SK-N-SH (cell line): ENCODE measurements around the gene ELP1. TPM values are rescaled to one million over a fixed set of nuclear protein-coding genes. Genes with fewer than 3 reads are reported as not detected.

Experiments
- CTCF ChIA-PET: fragments of 300-600, 350-600 bp; formaldehyde crosslinking; extraction: SDS; loops from one replicate; lab custom pipeline; 2021; lab: Yijun Ruan, JAX
- POLR2A ChIA-PET: fragments of 350-600 bp; sonication (Branson Sonifier 250); formaldehyde crosslinking; extraction: SDS; loops from one replicate; lab custom pipeline; 2020; ENCODE audit warnings: antibody characterized with exemption, inconsistent platforms; lab: Yijun Ruan, JAX
- DNase-seq: peaks from one replicate; pipeline ENCODE4 v3.0.0; 2012
- H2AFZ ChIP-seq: fragments of 200-600 bp; sonication (generic); 2 replicates; pipeline ENCODE4 v1.8.1; 2016; ENCODE audit warnings: antibody characterized with exemption, mild to moderate bottlenecking, low read depth
- H3F3A ChIP-seq: fragments of 200-600 bp; sonication (generic); replicated peaks from 2 replicates; pipeline ENCODE3; 2016; ENCODE audit warnings: antibody characterized with exemption, mild to moderate bottlenecking; ENCODE audit not compliant: insufficient read depth
- H3K27ac ChIP-seq, 2 experiments: fragments of 200-500 bp in 1 of 2; fragments of 200-600 bp in 1 of 2; sonication (Bioruptor generic) in 1 of 2; sonication (generic), shearing (Covaris generic) in 1 of 2; 2 replicates each; pipeline versions ENCODE4 v1.5.1 to v1.6.1; 2014 to 2016; ENCODE audit warnings: low read depth in 2 of 2, inconsistent platforms in 1 of 2, low read length in 1 of 2, mild to moderate bottlenecking in 1 of 2, mixed read lengths in 1 of 2
- H3K27me3 ChIP-seq: fragments of 200-600 bp; sonication (generic), shearing (Covaris generic); 2 replicates; pipeline ENCODE4 v1.6.1; 2016; ENCODE audit warnings: mixed run types; ENCODE audit not compliant: insufficient read depth
- H3K36me3 ChIP-seq, 2 experiments: fragments of 200-500 bp in 1 of 2; fragments of 200-600 bp in 1 of 2; sonication (Bioruptor generic) in 1 of 2; sonication (generic) in 1 of 2; replicated peaks in 1 of 2; 2 replicates each; pipeline versions ENCODE3 to v1.5.1; 2014 to 2016; ENCODE audit warnings: low read length in 1 of 2, mild to moderate bottlenecking in 1 of 2; ENCODE audit not compliant: insufficient read depth in 2 of 2, control insufficient read depth in 1 of 2
- H3K4me1 ChIP-seq, 2 experiments: fragments of 200-500 bp in 1 of 2; fragments of 200-600 bp in 1 of 2; sonication (Bioruptor generic) in 1 of 2; sonication (generic), shearing (Covaris generic) in 1 of 2; 2 replicates each; pipeline versions ENCODE4 v1.5.1 to v1.6.1; 2014 to 2016; ENCODE audit warnings: low read depth in 1 of 2, low read length in 1 of 2, mixed run types in 1 of 2; ENCODE audit not compliant: insufficient read depth in 2 of 2, control insufficient read depth in 1 of 2
- H3K4me2 ChIP-seq: fragments of 200-600 bp; sonication (generic), shearing (Covaris generic); 2 replicates; pipeline ENCODE4 v1.6.1; 2017; ENCODE audit warnings: mixed run types
- H3K4me3 ChIP-seq, 2 experiments: fragments of 200-500 bp in 1 of 2; fragments of 200-600 bp in 1 of 2; sonication (Bioruptor generic) in 1 of 2; sonication (generic), shearing (Covaris generic) in 1 of 2; 2 replicates each; pipeline versions ENCODE4 v1.5.1 to v1.8.1; 2014 to 2016; ENCODE audit warnings: low read depth in 2 of 2, inconsistent platforms in 1 of 2, low read length in 1 of 2, mild to moderate bottlenecking in 1 of 2, mixed read lengths in 1 of 2, moderate library complexity in 1 of 2
- H3K79me2 ChIP-seq: fragments of 200-600 bp; sonication (generic); 2 replicates; pipeline ENCODE4 v1.8.1; 2017; ENCODE audit warnings: mild to moderate bottlenecking; ENCODE audit not compliant: insufficient read depth
- H3K9ac ChIP-seq: fragments of 200-600 bp; sonication (generic); 2 replicates; pipeline ENCODE4 v1.6.1; 2017; ENCODE audit warnings: mixed run types
- H3K9me2 ChIP-seq: fragments of 200-600 bp; sonication (generic); 2 replicates; pipeline ENCODE4 v1.6.1; 2017; ENCODE audit warnings: mixed run types
- H3K9me3 ChIP-seq: fragments of 200-600 bp; sonication (generic); 2 replicates; pipeline ENCODE4 v1.6.1; 2017; ENCODE audit warnings: mixed run types, mild to moderate bottlenecking, moderate library complexity
- H4K20me1 ChIP-seq: fragments of 200-600 bp; sonication (generic); 2 replicates; pipeline ENCODE4 v1.6.1; 2017; ENCODE audit warnings: mild to moderate bottlenecking, mixed run types; ENCODE audit not compliant: insufficient read depth
- CHD2 ChIP-seq: fragments of 150-350 bp; IDR thresholded peaks from 2 replicates; pipeline ENCODE4 v1.6.1; 2018; ENCODE audit warnings: low read length; ENCODE audit not compliant: partially characterized antibody
- ELF1 ChIP-seq: IDR thresholded peaks from 2 replicates; pipeline ENCODE4 v1.4.0; 2012
- EP300 ChIP-seq, 2 experiments: IDR thresholded peaks; 2 replicates each; pipeline versions ENCODE4 v1.4.0 to v1.6.1; 2012; ENCODE audit warnings: borderline replicate concordance in 1 of 2, low read depth in 1 of 2, low read length in 1 of 2
- EZH2phosphoT487 ChIP-seq: fragments of 200-600 bp; sonication (generic); IDR thresholded peaks from 2 replicates; pipeline ENCODE4 v1.6.1; 2017; ENCODE audit warnings: low read depth, mixed run types, mild to moderate bottlenecking, antibody characterized with exemption, moderate library complexity, borderline replicate concordance
- FOSL2 ChIP-seq: IDR thresholded peaks from 2 replicates; pipeline ENCODE4 v1.4.0; 2012; ENCODE audit warnings: low read depth, mild to moderate bottlenecking, moderate library complexity, borderline replicate concordance
- FOXJ3 ChIP-seq: sonication (generic); formaldehyde crosslinking; IDR thresholded peaks from 2 replicates; pipeline ENCODE4 v1.5.1; 2020; ENCODE audit warnings: mild to moderate bottlenecking, missing genetic modification reagents
- GATA2 ChIP-seq: sonication (generic); formaldehyde crosslinking; IDR thresholded peaks from 2 replicates; pipeline ENCODE4 v1.5.0; 2020; ENCODE audit warnings: mild to moderate bottlenecking, missing genetic modification reagents
- JUND ChIP-seq: IDR thresholded peaks from 2 replicates; pipeline ENCODE4 v1.4.0; 2012
- MEF2A ChIP-seq: IDR thresholded peaks from 2 replicates; pipeline ENCODE4 v1.4.0; 2012; ENCODE audit warnings: low read depth, borderline replicate concordance
- MXI1 ChIP-seq: IDR thresholded peaks from 2 replicates; pipeline ENCODE4 v1.6.1; 2012; ENCODE audit warnings: mild to moderate bottlenecking, low read depth, low read length, improper control_type of control experiment
- NFIC ChIP-seq: IDR thresholded peaks from 2 replicates; pipeline ENCODE4 v1.4.0; 2012; ENCODE audit warnings: borderline replicate concordance
- RCOR1 ChIP-seq: fragments of 150-350 bp; IDR thresholded peaks from 2 replicates; pipeline ENCODE4 v1.6.1; 2017; ENCODE audit warnings: antibody characterized with exemption, low read length
- RFX5 ChIP-seq: IDR thresholded peaks from 2 replicates; pipeline ENCODE4 v1.6.1; 2012; ENCODE audit warnings: mild to moderate bottlenecking, improper control_type of control experiment, low read length
- TAF1 ChIP-seq: IDR thresholded peaks from 2 replicates; pipeline ENCODE4 v1.6.1; 2012; ENCODE audit warnings: low read depth, mild to moderate bottlenecking, low read length, moderate library complexity, borderline replicate concordance
- TCF12 ChIP-seq: IDR thresholded peaks from 2 replicates; pipeline ENCODE4 v1.4.0; 2012
- TEAD4 ChIP-seq: IDR thresholded peaks from 2 replicates; pipeline ENCODE4 v1.4.0; 2012; ENCODE audit warnings: mild to moderate bottlenecking, borderline replicate concordance; ENCODE audit not compliant: insufficient read depth
- YY1 ChIP-seq: IDR thresholded peaks from 2 replicates; pipeline ENCODE4 v1.4.0; 2012; ENCODE audit warnings: low read depth, mild to moderate bottlenecking
- WGBS: methylation state at CpG from one replicate; pipeline ENCODE4 v1.1.6; 2017; ENCODE audit warnings: low lambda C conversion rate; 5-methylcytosine and 5-hydroxymethylcytosine counted together
- polyA plus RNA-seq, 3 experiments: library from polyadenylated mRNA; depleted of rRNA; stranded (reverse); fragments of >200 nt; gene quantifications; 2 replicates each; pipeline ENCODE4 v1.2.3, GENCODE V29; 2012
- TF ChIP-seq, protein P1 (sequence below): IDR thresholded peaks from 2 replicates; pipeline ENCODE4; 2012
- TF ChIP-seq, protein P2 (sequence below): fragments of 200-600 bp; sonication (generic); IDR thresholded peaks from 2 replicates; pipeline ENCODE4 v1.6.1; 2017; ENCODE audit warnings: antibody characterized with exemption, mild to moderate bottlenecking, moderate library complexity
- TF ChIP-seq, protein P3 (sequence below): IDR thresholded peaks from 2 replicates; pipeline ENCODE4 v1.4.0; 2012; ENCODE audit warnings: low read depth, borderline replicate concordance

Gene ELP1
- polyA plus RNA-seq, 1 of the 3 experiments (the other 2 are of a cell fraction) = 19.1 TPM

DNA sequence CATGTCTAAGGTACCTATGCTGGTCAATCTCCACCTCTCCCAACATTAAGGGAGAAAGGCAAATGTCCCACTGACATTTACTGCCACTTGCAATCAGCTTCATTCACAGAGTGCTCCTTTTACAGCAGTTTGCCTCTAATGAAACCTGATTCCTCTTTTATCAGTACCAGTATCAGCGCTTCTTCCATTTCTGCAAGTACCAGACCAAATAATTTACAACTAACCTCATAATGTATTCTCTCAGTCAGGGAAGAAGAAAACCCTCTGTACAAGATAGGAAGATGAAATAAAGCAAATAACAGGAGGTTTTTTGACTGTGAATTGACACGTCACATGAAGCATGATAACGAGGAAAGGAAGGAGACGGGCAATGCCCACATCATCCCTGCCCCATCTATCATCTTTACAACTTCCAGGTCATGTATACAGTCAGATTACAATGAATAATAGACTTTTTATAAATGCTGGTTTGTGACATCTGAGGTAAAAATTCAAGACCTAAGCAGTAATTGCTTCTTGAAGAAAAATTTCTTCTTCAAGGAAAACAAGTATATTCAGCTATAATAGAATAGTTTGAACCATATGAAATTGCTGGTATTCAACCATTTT, 22.2 kb upstream of the ELP1 start:
- CTCF ChIA-PET = interaction anchor here (0.6 kb wide), 1 partner anchor 9 kb away, joined by 3 read pairs; no protein-coding TSS in a partner anchor

More for the DNA sequence above, 22.2 kb upstream of the ELP1 start:
- H3K27me3 ChIP-seq = no peaks in the 10 kb centered on the region
- no peak overlapping the region for H3K4me2 ChIP-seq
- peaks cover 2 to 11% of the 10 kb centered on the region in 2 experiments; a peak in 3 of 4 replicates for H3K4me1 ChIP-seq
- WGBS = 81% methylated on average over 4 of the region's 4 CpGs
- peaks cover 12% of the 10 kb centered on the region for H3F3A ChIP-seq
- H3K9me2 ChIP-seq = no peaks in the 10 kb centered on the region
- H4K20me1 ChIP-seq = no peaks in the 10 kb centered on the region
- peak; percentile 50 for DNase-seq
- no peak overlapping the region for H3K4me3 ChIP-seq
- H3K27ac ChIP-seq = peak overlapping the region; percentile 1 to 84; a peak in 3 of 4 replicates
- no peak overlapping the region for H3K9ac ChIP-seq
- H3K79me2 ChIP-seq = no peaks in the 10 kb centered on the region
- H3K36me3 ChIP-seq = peaks cover 5 to 14% of the 10 kb centered on the region in 2 experiments
- TF ChIP-seq TAF1 = no peak
- no peak for TF ChIP-seq TEAD4
- TF ChIP-seq, protein P1, sequence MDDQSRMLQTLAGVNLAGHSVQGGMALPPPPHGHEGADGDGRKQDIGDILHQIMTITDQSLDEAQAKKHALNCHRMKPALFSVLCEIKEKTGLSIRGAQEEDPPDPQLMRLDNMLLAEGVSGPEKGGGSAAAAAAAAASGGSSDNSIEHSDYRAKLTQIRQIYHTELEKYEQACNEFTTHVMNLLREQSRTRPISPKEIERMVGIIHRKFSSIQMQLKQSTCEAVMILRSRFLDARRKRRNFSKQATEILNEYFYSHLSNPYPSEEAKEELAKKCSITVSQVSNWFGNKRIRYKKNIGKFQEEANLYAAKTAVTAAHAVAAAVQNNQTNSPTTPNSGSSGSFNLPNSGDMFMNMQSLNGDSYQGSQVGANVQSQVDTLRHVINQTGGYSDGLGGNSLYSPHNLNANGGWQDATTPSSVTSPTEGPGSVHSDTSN = peak; percentile 32
- TF ChIP-seq RFX5 = no peak
- peak; percentile 93 for TF ChIP-seq GATA2 (CRISPR knock-in tag)
- TF ChIP-seq, protein P2, sequence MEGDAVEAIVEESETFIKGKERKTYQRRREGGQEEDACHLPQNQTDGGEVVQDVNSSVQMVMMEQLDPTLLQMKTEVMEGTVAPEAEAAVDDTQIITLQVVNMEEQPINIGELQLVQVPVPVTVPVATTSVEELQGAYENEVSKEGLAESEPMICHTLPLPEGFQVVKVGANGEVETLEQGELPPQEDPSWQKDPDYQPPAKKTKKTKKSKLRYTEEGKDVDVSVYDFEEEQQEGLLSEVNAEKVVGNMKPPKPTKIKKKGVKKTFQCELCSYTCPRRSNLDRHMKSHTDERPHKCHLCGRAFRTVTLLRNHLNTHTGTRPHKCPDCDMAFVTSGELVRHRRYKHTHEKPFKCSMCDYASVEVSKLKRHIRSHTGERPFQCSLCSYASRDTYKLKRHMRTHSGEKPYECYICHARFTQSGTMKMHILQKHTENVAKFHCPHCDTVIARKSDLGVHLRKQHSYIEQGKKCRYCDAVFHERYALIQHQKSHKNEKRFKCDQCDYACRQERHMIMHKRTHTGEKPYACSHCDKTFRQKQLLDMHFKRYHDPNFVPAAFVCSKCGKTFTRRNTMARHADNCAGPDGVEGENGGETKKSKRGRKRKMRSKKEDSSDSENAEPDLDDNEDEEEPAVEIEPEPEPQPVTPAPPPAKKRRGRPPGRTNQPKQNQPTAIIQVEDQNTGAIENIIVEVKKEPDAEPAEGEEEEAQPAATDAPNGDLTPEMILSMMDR = no peak
- TF ChIP-seq MEF2A = no peak
- peak in 1 of 2 experiments; percentile 69; a peak in 2 of 4 replicates for TF ChIP-seq EP300 (IDR thresholded peaks at IDR 0.05; ENCODE audit: borderline replicate concordance in 1 of 2, low read depth in 1 of 2, low read length in 1 of 2)
- 0 out of 2 replicates have a peak, but pooled peaks have one; percentile 44 for TF ChIP-seq MXI1
- TF ChIP-seq, protein P3, sequence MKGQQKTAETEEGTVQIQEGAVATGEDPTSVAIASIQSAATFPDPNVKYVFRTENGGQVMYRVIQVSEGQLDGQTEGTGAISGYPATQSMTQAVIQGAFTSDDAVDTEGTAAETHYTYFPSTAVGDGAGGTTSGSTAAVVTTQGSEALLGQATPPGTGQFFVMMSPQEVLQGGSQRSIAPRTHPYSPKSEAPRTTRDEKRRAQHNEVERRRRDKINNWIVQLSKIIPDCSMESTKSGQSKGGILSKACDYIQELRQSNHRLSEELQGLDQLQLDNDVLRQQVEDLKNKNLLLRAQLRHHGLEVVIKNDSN = no peak
- TF ChIP-seq JUND = no peak
- TF ChIP-seq CHD2 = peak; percentile 22
- peak; percentile 39; the same call in 1 of the 2 replicates for TF ChIP-seq RCOR1
- TF ChIP-seq EZH2phosphoT487 = no peak
- TF ChIP-seq FOXJ3 (CRISPR knock-in tag) = 0 out of 2 replicates have a peak, but pooled peaks have one; percentile 47
- no peak for TF ChIP-seq FOSL2
- TF ChIP-seq YY1 = no peak
- no peak for TF ChIP-seq NFIC
- no peak for TF ChIP-seq TCF12
- TF ChIP-seq ELF1 = no peak
- no peak overlapping the region for H2AFZ ChIP-seq
- POLR2A ChIA-PET = no interaction called here
- no peaks in the 10 kb centered on the region for H3K9me3 ChIP-seq
